Left forelimb (tissue), 1 donor: ENCODE results near the gene CDK6.
"Not testable (repeated sequence)": the region's sequence is repeated elsewhere in the genome, so short reads cannot be mapped to it uniquely, and the experiment has no call there.

Experiments
- DNase-seq: peaks from one replicate; pipeline ENCODE4 v3.0.0-alpha.2; 2018; ENCODE audit warnings: low spot score

The CDK6 gene

GRCh38 chr7:92836489-92836999, at the start of gene CDK6:
Gene CDK6 (minus strand): TSS chr7:92836573. CDS start chr7:92833323, 3,250 bp downstream.
- DNase-seq = peak; percentile 87

GRCh38 chr7:92886039-92886438, 49.7 kb upstream of the CDK6 start:
- DNase-seq = not testable (repeated sequence)

GRCh38 chr7:92884218-92884617, 47.8 kb upstream of the CDK6 start:
- DNase-seq = no peak

GRCh38 chr7:92882760-92883159, 46.4 kb upstream of the CDK6 start:
- DNase-seq = no peak

GRCh38 chr7:92881091-92881485, 44.7 kb upstream of the CDK6 start:
- no peak for DNase-seq

GRCh38 chr7:92880212-92881090, 44.1 kb upstream of the CDK6 start:
- DNase-seq = no peak

GRCh38 chr7:92877367-92877766, 41.0 kb upstream of the CDK6 start:
- DNase-seq = no peak

GRCh38 chr7:92876836-92877235, 40.5 kb upstream of the CDK6 start:
- DNase-seq = no peak

- DNase-seq = no peak
Observed at GRCh38 chr7:92875719-92876118, 39.3 kb upstream of the CDK6 start.

GRCh38 chr7:92875173-92875572, 38.8 kb upstream of the CDK6 start:
- DNase-seq = no peak

- no peak for DNase-seq
Observed at GRCh38 chr7:92874567-92874966, 38.2 kb upstream of the CDK6 start.

- DNase-seq = no peak
Observed at GRCh38 chr7:92873776-92874175, 37.4 kb upstream of the CDK6 start.

- DNase-seq = no peak
Observed at GRCh38 chr7:92872701-92873100, 36.3 kb upstream of the CDK6 start.

GRCh38 chr7:92868683-92869293, 32.4 kb upstream of the CDK6 start:
- DNase-seq = no peak

- DNase-seq = not testable (repeated sequence)
Observed at GRCh38 chr7:92864169-92864568, 27.8 kb upstream of the CDK6 start.

GRCh38 chr7:92856436-92856835, 20.1 kb upstream of the CDK6 start:
- no peak for DNase-seq

GRCh38 chr7:92854501-92855238, 18.3 kb upstream of the CDK6 start:
- DNase-seq = no peak

- DNase-seq = no peak
Observed at GRCh38 chr7:92851732-92852131, 15.4 kb upstream of the CDK6 start.

- DNase-seq = no peak
Observed at GRCh38 chr7:92850516-92850915, 14.1 kb upstream of the CDK6 start.

GRCh38 chr7:92849322-92849721, 12.9 kb upstream of the CDK6 start:
- DNase-seq = no peak

GRCh38 chr7:92848851-92849250, 12.5 kb upstream of the CDK6 start:
- no peak for DNase-seq

GRCh38 chr7:92848441-92848840, 12.1 kb upstream of the CDK6 start:
- no peak for DNase-seq

- no peak for DNase-seq
Observed at GRCh38 chr7:92847305-92847704, 10.9 kb upstream of the CDK6 start.
